Measurements from ENCODE around the gene GTF3C1. TPM values are rescaled to one million over a fixed set of nuclear protein-coding genes. Genes with fewer than 3 reads are reported as not detected.

The GTF3C1 gene
- polyA plus RNA-seq, 1 donor from 2014 or later = 54.0 TPM

- Histone ChIP-seq H3K79me2 (replicated peaks; ENCODE audit: insufficient read depth, low read length) (no peaks in the 10 kb centered on the region), H2AFZ (ENCODE audit: low read depth, low read length) (no peak overlapping the region)
Measured at GRCh38 chr16:27463741-27464591, 85.7 kb downstream of the GTF3C1 start.

More at GRCh38 chr16:27463741-27464591, 85.7 kb downstream of the GTF3C1 start:
- Histone ChIP-seq H3K36me3 (ENCODE audit: insufficient read depth, low read length) (peaks cover 3% of the 10 kb centered on the region), H3K27me3 (ENCODE audit: insufficient read depth, low read depth, low read length) (no peaks in the 10 kb centered on the region), H3K4me2 (ENCODE audit: low read length) (no peak overlapping the region), H3F3A (ENCODE audit: insufficient read depth, low read length, poor library complexity, severe bottlenecking) (no peaks in the 10 kb centered on the region), H3K4me3 (ENCODE audit: low read length) (no peak overlapping the region), H3K9ac (ENCODE audit: low read length) (no peak overlapping the region), H3K9me3 (ENCODE audit: low read length) (no peaks in the 10 kb centered on the region), H3K9me2 (ENCODE audit: insufficient read depth, low read length) (no peaks in the 10 kb centered on the region), H4K20me1 (ENCODE audit: insufficient read depth) (no peaks in the 10 kb centered on the region), H3K27ac (ENCODE audit: low read length) (no peak overlapping the region)
- TF ChIP-seq EP300 (conservative IDR thresholded peaks at IDR 0.05; ENCODE audit: poor library complexity, severe bottlenecking) (no peak), MXI1 (conservative IDR thresholded peaks at IDR 0.05; ENCODE audit: poor library complexity, severe bottlenecking) (no peak), REST (IDR thresholded peaks at IDR 0.05; ENCODE audit: borderline replicate concordance) (no peak), POLR2AphosphoS5 (IDR thresholded peaks at IDR 0.05) (no peak), CTCF (IDR thresholded peaks at IDR 0.05; ENCODE audit: poor library complexity, severe bottlenecking) (no peak), EZH2 (IDR thresholded peaks at IDR 0.05; ENCODE audit: borderline replicate concordance, insufficient read depth, low read length, poor library complexity, severe bottlenecking) (no peak), SMC3 (conservative IDR thresholded peaks at IDR 0.05; ENCODE audit: poor library complexity) (no peak), TAF1 (IDR thresholded peaks at IDR 0.05; ENCODE audit: low read depth) (no peak), RAD21 (conservative IDR thresholded peaks at IDR 0.05) (no peak)
